GM18526 (cell line): ENCODE measurements around the gene FAM3C.

ENCODE experiments used
- POLR2A ChIP-seq: IDR thresholded peaks from 3 replicates; pipeline ENCODE4 v1.6.1; 2011; ENCODE audit not compliant: insufficient read length; ENCODE audit errors: extremely low read depth

FAM3C gene

DNA sequence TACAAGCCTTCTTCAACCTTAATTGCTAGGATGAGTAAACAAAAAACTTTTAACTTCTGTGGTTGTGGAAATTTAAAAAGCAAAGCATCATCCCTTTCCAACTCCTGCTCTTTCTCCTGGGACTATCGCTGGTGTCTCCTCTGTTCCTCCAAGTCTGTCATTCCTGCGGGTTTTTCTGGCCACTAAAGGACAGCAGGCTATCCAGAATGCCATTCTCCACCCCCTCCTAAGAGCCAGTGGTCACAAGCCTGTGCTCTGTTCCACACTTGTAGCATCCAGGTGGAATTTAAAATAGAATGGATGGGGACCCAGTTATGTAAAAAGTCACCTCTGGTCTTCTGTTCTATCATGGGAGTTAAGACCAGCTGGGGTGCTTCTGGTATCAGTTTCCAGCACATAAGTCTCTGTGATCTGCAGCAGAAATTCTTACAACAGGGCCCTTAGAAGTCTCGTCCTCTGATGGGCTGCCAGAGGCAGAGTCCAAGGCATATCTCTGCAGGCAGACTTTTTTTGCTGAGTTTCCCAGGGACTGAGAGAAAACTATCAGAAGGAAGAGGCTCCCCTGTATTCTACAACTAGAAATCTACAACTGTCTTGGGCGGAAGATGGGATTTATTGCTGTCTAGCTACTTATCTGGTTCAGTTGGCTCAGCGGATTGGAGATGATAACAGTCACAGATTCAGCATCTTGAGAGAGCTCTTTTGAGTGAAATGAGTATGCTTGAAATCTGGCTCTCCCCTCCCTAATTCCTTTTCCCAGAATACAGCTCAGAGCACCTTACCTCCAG is 72.4 kb downstream of the FAM3C start:
- no peak for TF ChIP-seq POLR2A

DNA sequence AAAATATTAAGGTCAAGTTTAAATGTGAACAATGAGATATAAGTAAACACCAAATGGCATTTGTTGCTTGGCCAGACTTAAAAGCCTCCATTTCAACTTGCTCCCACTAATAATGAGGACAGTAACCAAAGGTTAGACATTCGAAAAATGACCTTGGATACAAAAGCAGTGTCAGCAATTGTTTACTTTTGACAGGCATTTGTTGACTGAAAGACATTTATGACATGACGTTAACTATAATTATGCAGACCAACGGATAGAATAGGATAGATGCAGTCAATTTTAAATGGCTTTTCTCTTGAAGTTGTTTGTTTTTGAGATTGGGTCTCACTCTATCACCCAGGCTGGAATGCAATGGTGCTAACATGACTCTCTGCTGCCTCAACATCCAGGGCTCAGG is 73.6 kb downstream of the FAM3C start:
- TF ChIP-seq POLR2A = no peak

DNA sequence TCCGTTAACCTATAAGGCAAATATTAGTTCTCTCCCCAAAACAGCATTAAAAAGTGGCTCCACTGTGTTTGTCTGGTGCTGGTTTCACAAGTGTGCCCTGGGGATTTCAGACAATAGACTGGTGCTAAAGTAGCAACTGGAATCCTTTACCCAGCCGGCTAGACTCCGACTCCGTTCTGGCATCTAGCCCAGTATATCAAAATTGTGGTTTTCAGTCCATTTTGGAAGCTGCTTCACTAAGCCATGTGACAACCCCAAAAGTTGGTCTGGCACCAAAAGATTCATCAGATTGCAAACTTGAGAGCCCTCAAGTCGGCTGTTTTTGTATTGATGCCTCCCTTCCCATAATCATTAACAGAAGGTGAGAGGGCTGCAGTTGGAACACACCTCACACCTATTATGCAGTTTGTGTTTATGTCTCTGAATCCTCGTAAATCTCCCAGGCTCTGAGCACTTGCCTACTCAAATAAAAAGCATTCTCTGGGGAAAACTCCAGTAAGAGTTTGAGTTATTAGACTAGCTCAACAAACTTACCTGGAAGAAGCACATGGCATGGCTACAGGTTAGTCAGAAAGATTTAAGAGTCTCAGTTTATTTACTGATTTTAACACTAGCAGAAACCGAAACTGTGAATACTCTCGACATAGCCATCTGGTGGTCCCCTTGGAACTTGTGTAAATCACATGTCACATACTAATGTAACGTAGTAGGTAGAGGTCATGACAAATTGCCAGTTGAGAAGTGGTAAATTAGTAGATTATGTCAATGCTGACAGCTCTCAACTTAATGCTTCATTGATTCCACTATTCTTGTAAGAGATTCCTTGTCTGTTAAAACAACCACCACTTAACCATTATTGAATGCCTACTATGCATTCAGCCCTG is 82.1 kb downstream of the FAM3C start:
- TF ChIP-seq POLR2A = no peak

DNA sequence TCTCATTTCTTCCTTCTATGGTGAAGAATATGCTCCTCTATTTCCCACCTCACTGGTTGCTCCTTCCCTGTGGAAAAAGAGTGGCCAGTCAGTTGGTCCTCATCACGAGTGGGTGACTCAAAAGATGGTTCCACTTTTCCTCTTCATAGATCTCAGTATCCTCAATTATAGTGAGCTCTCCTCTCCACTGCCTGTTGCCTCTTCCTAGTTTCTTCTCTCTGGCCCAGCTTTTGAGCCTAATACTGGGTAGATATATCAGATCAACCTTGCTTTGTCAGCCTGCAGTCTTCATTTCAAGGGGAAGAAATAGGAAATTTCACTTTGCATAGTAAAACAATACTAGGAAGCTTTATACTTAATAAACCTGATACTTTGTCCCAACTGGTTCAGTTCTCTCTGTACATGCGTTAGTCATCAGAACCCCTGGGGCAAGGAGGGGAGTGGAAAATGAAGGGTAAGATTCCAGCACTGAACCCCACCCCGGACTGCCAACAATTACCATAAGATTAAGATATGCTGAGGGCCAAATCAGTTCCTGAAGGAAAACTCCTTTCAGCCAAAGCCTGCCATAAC is 82.8 kb downstream of the FAM3C start:
- TF ChIP-seq POLR2A = no peak

DNA sequence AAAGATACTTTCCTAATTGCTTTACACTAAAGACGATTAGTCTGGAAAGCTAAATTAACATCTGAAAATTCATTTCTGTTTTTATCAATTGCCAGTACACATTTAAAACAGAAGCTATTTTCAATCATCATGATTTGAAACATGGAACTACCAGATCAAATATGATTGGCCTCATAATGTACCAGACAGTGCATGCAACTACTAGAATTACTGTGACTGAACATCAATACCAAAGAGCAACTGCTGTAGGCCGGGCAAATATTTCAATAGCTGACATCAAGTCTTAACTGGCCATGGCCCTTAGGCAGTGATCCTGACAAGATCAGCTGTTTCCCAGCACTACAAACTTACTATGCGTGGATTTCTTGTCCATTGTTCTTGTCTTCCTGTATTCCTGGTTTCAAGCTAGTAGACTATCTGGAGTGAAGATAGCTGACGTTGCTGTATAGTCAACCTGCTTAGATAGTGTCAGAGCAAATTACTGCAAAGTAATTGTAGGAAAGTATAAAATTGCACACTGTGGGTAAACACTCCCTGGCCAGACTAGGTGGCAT is 89.0 kb downstream of the FAM3C start:
- no peak for TF ChIP-seq POLR2A

DNA sequence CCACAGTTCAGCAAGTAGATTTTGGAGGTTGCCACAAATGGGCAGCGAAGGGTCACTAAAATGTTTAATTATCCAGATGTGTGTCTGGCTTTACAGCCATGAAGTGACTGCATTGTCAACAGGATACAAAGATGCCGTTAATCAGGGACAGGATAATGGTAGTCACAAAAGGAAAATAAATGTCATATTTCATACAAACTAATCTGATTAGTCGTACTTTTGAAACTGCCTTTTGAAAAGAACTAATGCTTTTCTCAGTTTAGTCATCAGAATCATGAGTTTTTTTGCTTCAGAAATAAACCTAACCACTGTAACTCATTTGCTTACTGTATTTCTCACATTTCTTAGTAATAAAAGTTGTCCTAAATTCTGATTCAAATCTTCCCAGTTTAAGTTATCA is 89.5 kb downstream of the FAM3C start:
- TF ChIP-seq POLR2A = no peak

DNA sequence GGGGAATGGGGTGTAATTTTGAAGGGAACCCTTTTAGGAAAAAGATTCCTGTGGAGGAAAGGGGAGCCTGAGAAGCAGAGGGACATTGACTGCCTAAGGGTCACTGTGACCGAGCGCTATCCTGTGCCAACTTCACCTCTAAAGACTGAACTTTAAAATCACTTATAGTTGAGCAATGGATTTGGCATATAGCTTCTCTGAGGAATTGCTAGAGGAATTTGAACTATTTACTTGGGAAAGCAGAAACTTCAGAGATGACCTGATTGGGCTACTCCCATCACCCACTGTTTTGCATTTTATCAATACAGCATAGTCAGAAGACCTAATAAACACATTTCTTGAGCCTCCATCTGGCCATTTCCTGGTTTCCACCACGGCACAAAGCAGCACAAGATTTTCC is 91.0 kb downstream of the FAM3C start:
- no peak for TF ChIP-seq POLR2A

DNA sequence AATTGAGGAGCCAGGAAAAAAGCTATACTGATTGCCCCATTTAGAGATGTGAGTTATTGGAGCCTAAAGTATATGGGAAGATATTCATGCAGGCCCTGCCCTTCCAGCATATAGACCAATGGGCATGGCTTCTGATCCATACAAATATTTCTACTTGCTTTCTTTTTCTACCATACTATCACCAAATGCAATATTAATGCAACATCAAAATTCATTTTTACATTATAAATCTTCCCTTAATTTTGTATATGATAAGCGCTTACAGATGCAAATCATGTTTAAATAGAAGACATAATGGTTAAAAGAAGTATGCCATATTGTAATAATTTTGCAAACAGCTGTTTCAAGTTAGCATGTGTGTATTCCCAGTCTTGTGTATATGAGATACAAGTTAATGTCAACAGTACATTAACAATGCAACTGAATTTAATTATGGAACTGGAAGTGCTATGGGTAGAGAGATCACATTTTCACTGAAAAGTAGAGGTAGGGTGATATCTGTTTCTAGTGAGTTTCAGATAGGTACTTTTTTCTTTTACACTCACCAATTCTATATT is 91.9 kb downstream of the FAM3C start:
- TF ChIP-seq POLR2A = no peak

DNA sequence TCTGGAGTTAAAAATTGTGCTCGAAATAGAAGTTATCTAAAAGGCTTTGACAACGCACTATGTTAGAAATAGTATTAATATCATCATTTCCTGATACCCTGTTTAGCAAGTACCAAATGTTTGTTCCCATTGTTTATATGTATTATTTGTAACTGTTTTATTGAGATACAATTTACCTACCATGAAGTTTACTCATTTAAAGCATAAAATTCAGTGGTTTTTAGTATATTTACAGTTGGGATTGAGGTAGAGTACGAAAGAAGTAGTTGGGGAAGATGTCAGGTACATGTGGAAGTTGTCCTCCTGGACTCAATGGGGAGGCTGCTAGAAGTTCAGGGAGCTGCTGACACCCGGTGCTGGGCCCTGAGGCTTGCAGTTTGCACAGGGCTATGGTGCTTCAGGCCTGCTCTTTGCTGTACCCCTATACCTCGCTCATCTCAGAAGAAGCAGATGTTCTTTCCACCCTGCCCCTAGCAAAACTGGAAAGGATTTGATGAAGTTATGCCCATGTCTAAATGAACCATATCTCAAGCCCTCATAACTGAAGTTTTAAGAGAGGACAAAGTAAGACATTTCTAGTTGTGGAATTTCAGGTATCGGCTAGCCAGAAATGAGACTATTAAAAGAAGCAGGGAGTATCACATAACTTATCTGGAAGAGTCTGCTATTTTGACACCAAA is 92.5 kb downstream of the FAM3C start:
- TF ChIP-seq POLR2A = no peak

DNA sequence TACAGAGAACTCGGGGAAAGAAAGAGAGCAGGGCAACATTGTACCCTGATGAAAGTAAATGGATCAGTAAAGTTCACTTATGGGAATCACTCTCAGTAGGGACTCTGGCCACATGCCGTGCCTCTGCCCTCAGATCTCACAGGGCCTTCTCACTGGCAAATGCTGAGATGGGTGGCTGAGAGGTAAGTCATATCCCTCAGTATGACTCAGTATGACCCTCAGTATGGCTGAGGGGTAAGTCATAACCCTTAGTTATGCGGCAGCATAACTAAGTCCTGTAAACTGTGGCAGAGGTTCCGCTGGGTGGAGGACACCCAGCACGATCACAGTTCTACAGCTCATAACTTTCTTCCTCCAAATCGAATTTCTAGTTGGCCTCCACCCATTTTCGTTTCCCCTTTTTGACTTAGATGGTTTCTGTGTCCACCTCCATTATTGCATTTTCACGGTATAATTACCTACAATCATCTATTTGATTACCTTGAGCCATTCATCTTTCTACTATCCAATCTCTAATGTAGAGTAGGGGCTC is 93.8 kb downstream of the FAM3C start:
- TF ChIP-seq POLR2A = no peak

DNA sequence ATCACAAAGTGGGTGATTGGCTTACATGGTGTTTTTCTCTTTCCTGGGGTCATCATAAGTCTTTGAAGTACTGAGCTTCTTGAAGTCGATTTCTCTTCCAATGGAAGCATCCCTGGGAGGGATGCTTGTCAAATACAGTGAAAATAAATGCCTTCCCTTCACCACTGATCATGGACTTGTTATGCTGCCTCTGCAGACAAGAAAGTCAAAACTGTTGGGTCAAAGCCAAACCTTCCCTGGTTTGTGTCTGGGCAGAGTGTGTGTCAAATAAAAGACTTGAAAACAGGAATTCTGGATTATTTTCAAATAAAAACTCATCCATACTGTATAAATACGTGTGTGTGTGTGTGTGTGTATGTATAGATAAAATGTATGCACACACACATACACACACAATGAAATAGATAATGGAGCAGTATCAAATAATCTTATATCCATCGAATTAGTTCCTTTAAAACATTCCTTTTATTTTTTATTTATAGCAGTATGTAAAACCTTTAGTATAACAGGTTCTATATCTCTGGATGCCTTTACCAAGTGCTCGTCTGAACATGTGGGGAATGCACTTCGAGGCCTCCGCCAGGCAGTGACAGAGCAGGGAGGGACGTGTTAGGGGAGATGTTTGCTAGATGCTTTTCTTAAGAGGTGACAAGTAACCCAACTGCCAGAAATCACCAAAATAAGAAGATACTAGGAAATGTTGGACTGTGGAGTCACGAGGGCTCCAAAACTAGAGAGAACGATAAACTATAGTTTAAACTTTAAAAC is 94.5 kb downstream of the FAM3C start:
- no peak for TF ChIP-seq POLR2A

DNA sequence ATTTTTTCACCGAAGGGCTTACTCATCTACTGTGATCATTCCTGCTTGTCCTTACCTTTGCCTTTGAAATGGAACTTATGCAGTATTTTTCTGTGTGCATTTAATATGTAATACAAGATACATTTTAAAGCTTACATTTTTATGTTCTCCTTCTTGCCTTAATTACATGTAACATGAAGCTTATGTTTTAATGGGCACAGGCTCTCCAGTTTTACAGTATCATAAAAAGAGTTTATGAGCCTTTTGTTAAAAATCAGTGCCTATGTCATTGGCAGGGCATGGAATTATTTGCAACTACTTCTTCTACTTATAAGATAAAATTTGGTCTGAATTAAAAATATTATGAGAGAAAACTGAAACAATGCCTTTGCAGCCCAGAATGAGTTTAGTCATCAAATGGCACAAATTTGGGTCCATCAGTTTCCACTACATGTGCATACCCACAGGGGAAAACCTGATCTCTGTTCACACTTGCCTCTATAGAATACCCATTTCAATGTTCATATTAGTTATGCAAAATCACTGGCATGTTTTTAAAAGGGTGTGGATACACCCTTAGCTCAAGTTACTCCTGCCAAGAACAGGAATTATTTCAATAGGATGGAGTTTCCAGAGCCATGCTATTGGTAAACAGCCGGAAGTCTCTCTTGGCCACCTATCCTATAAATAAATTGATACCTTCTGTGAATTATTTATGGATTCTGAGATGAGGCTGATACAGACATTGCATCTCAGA is 95.3 kb downstream of the FAM3C start:
- TF ChIP-seq POLR2A = no peak
